ENCODE data around the gene RAB14.

RAB14 gene

GRCh38 chr9:121210536-121210935, 8.9 kb upstream of the RAB14 start:
- TF ChIP-seq POLR2A (IDR thresholded peaks at IDR 0.05; ENCODE audit: low read length): no peak
- TF ChIP-seq GATA1 (IDR thresholded peaks at IDR 0.05; ENCODE audit: low read depth, low read length): no peak
- no peak for DNase-seq

GRCh38 chr9:121207371-121207940, 5.8 kb upstream of the RAB14 start:
- DNase-seq: no peak
- TF ChIP-seq GATA1 (IDR thresholded peaks at IDR 0.05; ENCODE audit: low read depth, low read length): no peak
- no peak for TF ChIP-seq POLR2A (IDR thresholded peaks at IDR 0.05; ENCODE audit: low read length)

GRCh38 chr9:121206516-121207370, 5.1 kb upstream of the RAB14 start:
- TF ChIP-seq POLR2A (IDR thresholded peaks at IDR 0.05; ENCODE audit: low read length): no peak
- TF ChIP-seq GATA1 (IDR thresholded peaks at IDR 0.05; ENCODE audit: low read depth, low read length): no peak
- DNase-seq: no peak

GRCh38 chr9:121204611-121205010, 2.9 kb upstream of the RAB14 start:
- DNase-seq: no peak
- TF ChIP-seq POLR2A (IDR thresholded peaks at IDR 0.05; ENCODE audit: low read length) (no peak), GATA1 (IDR thresholded peaks at IDR 0.05; ENCODE audit: low read depth, low read length) (no peak)

- DNase-seq: no peak
- no peak for TF ChIP-seq GATA1 (IDR thresholded peaks at IDR 0.05; ENCODE audit: low read depth, low read length)
- TF ChIP-seq POLR2A (IDR thresholded peaks at IDR 0.05; ENCODE audit: low read length): no peak
Measured at GRCh38 chr9:121204121-121204520, 2.5 kb upstream of the RAB14 start.

- TF ChIP-seq POLR2A (IDR thresholded peaks at IDR 0.05; ENCODE audit: low read length) (no peak), GATA1 (IDR thresholded peaks at IDR 0.05; ENCODE audit: low read depth, low read length) (no peak)
- peak; percentile 79 to 85 for DNase-seq
Measured at GRCh38 chr9:121201045-121201737, 478 bp downstream of the RAB14 start.

- peak; percentile 38 to 55 for DNase-seq
- TF ChIP-seq GATA1 (IDR thresholded peaks at IDR 0.05; ENCODE audit: low read depth, low read length): no peak
- no peak for TF ChIP-seq POLR2A (IDR thresholded peaks at IDR 0.05; ENCODE audit: low read length)
Measured at GRCh38 chr9:121200356-121200755, 1.3 kb downstream of the RAB14 start.

GRCh38 chr9:121199921-121200320, 1.7 kb downstream of the RAB14 start:
- TF ChIP-seq GATA1 (IDR thresholded peaks at IDR 0.05; ENCODE audit: low read depth, low read length): no peak
- TF ChIP-seq POLR2A (IDR thresholded peaks at IDR 0.05; ENCODE audit: low read length): no peak
- peak; percentile 35 to 38 for DNase-seq

GRCh38 chr9:121198512-121199042, 3.1 kb downstream of the RAB14 start:
- DNase-seq: no peak
- TF ChIP-seq GATA1 (IDR thresholded peaks at IDR 0.05; ENCODE audit: low read depth, low read length) (no peak), POLR2A (IDR thresholded peaks at IDR 0.05; ENCODE audit: low read length) (no peak)

- DNase-seq: peak in 1 of 2 experiments; percentile 28
- TF ChIP-seq GATA1 (IDR thresholded peaks at IDR 0.05; ENCODE audit: low read depth, low read length) (no peak), POLR2A (IDR thresholded peaks at IDR 0.05; ENCODE audit: low read length) (no peak)
Measured at GRCh38 chr9:121197132-121197531, 4.5 kb downstream of the RAB14 start.

GRCh38 chr9:121196389-121196788, 5.3 kb downstream of the RAB14 start:
- DNase-seq: peak; percentile 33 to 56
- no peak for TF ChIP-seq POLR2A (IDR thresholded peaks at IDR 0.05; ENCODE audit: low read length)
- no peak for TF ChIP-seq GATA1 (IDR thresholded peaks at IDR 0.05; ENCODE audit: low read depth, low read length)

GRCh38 chr9:121194730-121195129, 6.9 kb downstream of the RAB14 start:
- TF ChIP-seq POLR2A (IDR thresholded peaks at IDR 0.05; ENCODE audit: low read length): no peak
- no peak for TF ChIP-seq GATA1 (IDR thresholded peaks at IDR 0.05; ENCODE audit: low read depth, low read length)
- DNase-seq: peak in 1 of 2 experiments; percentile 18

- no peak for DNase-seq
- no peak for TF ChIP-seq GATA1 (IDR thresholded peaks at IDR 0.05; ENCODE audit: low read depth, low read length)
Measured at GRCh38 chr9:121192959-121193640, 8.6 kb downstream of the RAB14 start.

- TF ChIP-seq GATA1 (IDR thresholded peaks at IDR 0.05; ENCODE audit: low read depth, low read length): no peak
- TF ChIP-seq POLR2A (IDR thresholded peaks at IDR 0.05; ENCODE audit: low read length): no peak
Measured at GRCh38 chr9:121192518-121192917, 9.2 kb downstream of the RAB14 start.

More at GRCh38 chr9:121192518-121192917, 9.2 kb downstream of the RAB14 start:
- no peak for DNase-seq

All from erythroblast (primary cell).